HG02938 (cell line): ENCODE results near the gene PTGR3.

ENCODE experiments used
- ATAC-seq: cut with Tn5 transposase; IDR thresholded peaks from one replicate; pipeline ENCODE4 v1.9.1; 2021; ENCODE audit warnings: mild to moderate bottlenecking, moderate library complexity; ENCODE audit not compliant: unreplicated experiment

The PTGR3 gene

GRCh38 chr18:75238100-75238499, 29.2 kb upstream of the PTGR3 start:
- no peak for ATAC-seq

- no peak for ATAC-seq
Measured at GRCh38 chr18:75235896-75236295, 27.0 kb upstream of the PTGR3 start.

GRCh38 chr18:75234901-75235300, 26.0 kb upstream of the PTGR3 start:
- no peak for ATAC-seq

GRCh38 chr18:75231053-75231406, 22.1 kb upstream of the PTGR3 start:
- no peak for ATAC-seq

- ATAC-seq: no peak
Measured at GRCh38 chr18:75230163-75231052, 21.5 kb upstream of the PTGR3 start.

- no peak for ATAC-seq
Measured at GRCh38 chr18:75229437-75229836, 20.5 kb upstream of the PTGR3 start.

- no peak for ATAC-seq
Measured at GRCh38 chr18:75228967-75229366, 20.0 kb upstream of the PTGR3 start.

- ATAC-seq: no peak
Measured at GRCh38 chr18:75227535-75228296, 18.8 kb upstream of the PTGR3 start.

- ATAC-seq: no peak
Measured at GRCh38 chr18:75226956-75227316, 18.0 kb upstream of the PTGR3 start.

GRCh38 chr18:75226286-75226955, 17.5 kb upstream of the PTGR3 start:
- ATAC-seq: no peak

GRCh38 chr18:75223687-75224347, 14.9 kb upstream of the PTGR3 start:
- no peak for ATAC-seq

- ATAC-seq: no peak
Measured at GRCh38 chr18:75222407-75222806, 13.5 kb upstream of the PTGR3 start.

- no peak for ATAC-seq
Measured at GRCh38 chr18:75221897-75222296, 13.0 kb upstream of the PTGR3 start.

- ATAC-seq: no peak
Measured at GRCh38 chr18:75221397-75221796, 12.5 kb upstream of the PTGR3 start.

GRCh38 chr18:75220551-75221355, 11.8 kb upstream of the PTGR3 start:
- no peak for ATAC-seq

- ATAC-seq: no peak
Measured at GRCh38 chr18:75219745-75220375, 10.9 kb upstream of the PTGR3 start.

GRCh38 chr18:75218065-75218923, 9.4 kb upstream of the PTGR3 start:
- ATAC-seq: no peak

GRCh38 chr18:75216911-75217689, 8.2 kb upstream of the PTGR3 start:
- ATAC-seq: no peak
